Measurements from ENCODE around the gene SLC1A5. TPM values are rescaled to one million over a fixed set of nuclear protein-coding genes. Genes with fewer than 3 reads are reported as not detected.

Gene SLC1A5
- total and polyA plus RNA-seq, 4 donors, result 38.2 to 216 (median 106) TPM

DNA sequence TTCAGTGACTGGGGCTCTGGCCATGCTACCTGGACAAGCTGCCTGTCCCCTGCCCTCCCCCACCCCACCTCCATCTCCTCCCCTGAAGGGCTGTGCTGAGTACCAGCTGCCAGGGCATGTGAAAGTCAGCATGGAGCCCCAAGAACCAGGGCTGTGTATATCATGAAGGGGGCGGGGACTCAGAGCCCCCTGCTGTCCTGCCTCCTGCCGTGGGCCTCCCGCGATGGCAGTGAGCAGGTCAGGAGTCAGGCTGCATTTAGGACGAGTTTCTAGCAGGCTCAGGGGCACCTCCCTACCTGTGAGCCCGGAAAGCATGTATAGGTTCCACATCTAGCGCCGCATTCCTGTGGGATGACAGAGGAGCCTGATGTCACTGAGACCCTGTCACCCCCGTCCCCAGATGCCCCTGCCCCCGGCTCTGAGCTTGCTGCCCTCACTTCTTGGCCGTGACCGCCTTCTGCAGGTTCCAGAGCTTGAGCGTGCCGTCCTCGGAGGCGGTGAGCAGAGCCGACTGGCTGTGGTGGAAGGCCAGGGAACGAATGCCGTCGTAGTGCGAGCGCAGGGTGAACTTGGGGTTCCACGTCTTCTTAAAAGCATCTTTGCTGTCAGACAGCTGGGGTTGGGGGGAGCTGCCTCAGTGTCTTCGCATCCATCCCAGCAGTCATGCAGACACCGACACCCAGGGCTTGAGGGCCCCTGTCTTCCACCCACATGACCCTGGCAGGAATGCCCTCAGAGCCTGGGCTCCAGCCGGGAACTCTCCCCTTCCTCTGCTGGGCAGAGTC lies 63.2 kb downstream of the SLC1A5 start:
- H3K27ac ChIP-seq (ENCODE audit: low read depth in 1 of 2, low read length in 1 of 2), result no peak overlapping the region
- H3K27me3 ChIP-seq (ENCODE audit: control insufficient read depth in 3 of 3, insufficient read depth in 3 of 3, low read length in 2 of 3), result no peaks in the 10 kb centered on the region
- WGBS, 2 donors, result 94 to 96% methylated on average over 26 of the region's 26 CpGs
- TF ChIP-seq CTCF (IDR thresholded peaks at IDR 0.05; ENCODE audit: control extremely low read depth, extremely low read depth), result no peak
- H3K9me3 ChIP-seq (ENCODE audit: control insufficient read depth in 4 of 4, insufficient read depth in 3 of 4, low read length in 3 of 4), result no peaks in the 10 kb centered on the region
- ATAC-seq (ENCODE audit: insufficient read depth, low FRiP score) (no peak), DNase-seq (no peak)
- H3K4me1 ChIP-seq (ENCODE audit: control insufficient read depth in 5 of 5, insufficient read depth in 5 of 5, low read length in 5 of 5), result peaks cover 0 to 6% (median 0%) of the 10 kb centered on the region in 5 donors
- H3K9ac ChIP-seq (ENCODE audit: insufficient read depth in 1 of 2, low read length in 2 of 2), result no peak overlapping the region
- no peak overlapping the region for H3K4me3 ChIP-seq
- H3K36me3 ChIP-seq (ENCODE audit: control insufficient read depth in 4 of 4, insufficient read depth in 4 of 4, low read length in 4 of 4), result peaks cover 11 to 86% (median 57%) of the 10 kb centered on the region in 4 donors

Small RNA genes lying within 50 kb of the gene (small RNA-seq; reads per million reads assigned to genes)
- gene AC008622.3 (ENCODE audit: low replicate concordance), result not detected
- gene HNRNPMP2 (ENCODE audit: low replicate concordance), result not detected
- gene RF00019 (ENCODE audit: low replicate concordance), result not detected

Other genes with a start within 250 kb of the SLC1A5 start
- gene CALM3, start 187.3 kb downstream of the SLC1A5 start, total RNA-seq, result 100 to 1,000 TPM; 126 to 180 TPM
- 100 to 1,000 TPM; 144 to 202 TPM for gene CALM3, start 187.3 kb downstream of the SLC1A5 start, polyA plus RNA-seq
- gene PTGIR, start 163.5 kb downstream of the SLC1A5 start, total RNA-seq, result 10 to 100 TPM in 1 of 2 donors, 1 to 10 TPM in 1; 7.8 to 13.2 TPM
- 10 to 100 TPM in 1 of 2 donors, 1 to 10 TPM in 1; 9.6 to 37.0 TPM for gene PTGIR, start 163.5 kb downstream of the SLC1A5 start, polyA plus RNA-seq
- gene GNG8, start 152.4 kb downstream of the SLC1A5 start, total RNA-seq, result not detected
- gene GNG8, start 152.4 kb downstream of the SLC1A5 start, polyA plus RNA-seq, result not detected
- gene DACT3, start 127.4 kb downstream of the SLC1A5 start, total RNA-seq, result 10 to 100 TPM in 1 of 2 donors, 1 to 10 TPM in 1; 7.8 to 14.0 TPM
- gene DACT3, start 127.4 kb downstream of the SLC1A5 start, polyA plus RNA-seq, result 1 to 10 TPM; 2.8 to 3.9 TPM
- gene PRKD2, start 71.5 kb downstream of the SLC1A5 start, total RNA-seq, result 10 to 100 TPM; 52.1 to 56.2 TPM
- 10 to 100 TPM; 35.5 to 38.1 TPM for gene PRKD2, start 71.5 kb downstream of the SLC1A5 start, polyA plus RNA-seq
- gene FKRP, start 42.5 kb downstream of the SLC1A5 start, total RNA-seq, result 10 to 100 TPM; 16.1 to 23.9 TPM
- 10 to 100 TPM; 10.8 to 14.4 TPM for gene FKRP, start 42.5 kb downstream of the SLC1A5 start, polyA plus RNA-seq
- gene STRN4, start 42.1 kb downstream of the SLC1A5 start, total RNA-seq, result 10 to 100 TPM; 71.6 to 86.8 TPM
- gene STRN4, start 42.1 kb downstream of the SLC1A5 start, polyA plus RNA-seq, result 10 to 100 TPM; 71.9 to 86.6 TPM
- 100 to 1,000 TPM in 1 of 2 donors, 10 to 100 TPM in 1; 73.0 to 190 TPM for gene AP2S1, start 62.3 kb upstream of the SLC1A5 start, total RNA-seq
- gene AP2S1, start 62.3 kb upstream of the SLC1A5 start, polyA plus RNA-seq, result 100 to 1,000 TPM; 122 to 191 TPM
- 10 to 100 TPM; 48.8 to 53.5 TPM for gene ARHGAP35, start 72.4 kb upstream of the SLC1A5 start, total RNA-seq
- gene ARHGAP35, start 72.4 kb upstream of the SLC1A5 start, polyA plus RNA-seq, result 10 to 100 TPM; 12.2 to 24.2 TPM
- 1 to 10 TPM in 1 of 2 donors, under 1 TPM in 1; 0.31 to 1.0 TPM for gene NPAS1, start 231.2 kb upstream of the SLC1A5 start, total RNA-seq
- gene NPAS1, start 231.2 kb upstream of the SLC1A5 start, polyA plus RNA-seq, result 1 to 10 TPM in 1 of 2 donors, under 1 TPM in 1; 0.35 to 1.2 TPM